HG02798 (cell line): Measurements from ENCODE around the gene ERG28.
A peak's percentile ranks its signal among the peaks of the same experiment; 100 is the strongest.
"Not testable (repeated sequence)": the region's sequence is repeated elsewhere in the genome, so short reads cannot be mapped to it uniquely, and the experiment has no call there.

Source experiments
- ATAC-seq: cut with Tn5 transposase; IDR thresholded peaks from one replicate; pipeline ENCODE4 v1.9.1; 2021; ENCODE audit warnings: mild to moderate bottlenecking; ENCODE audit not compliant: unreplicated experiment, poor library complexity

The ERG28 gene

GRCh38 chr14:75660630-75661498, at the start of gene ERG28, which contains the start of gene TTLL5:
Gene ERG28, minus strand, starts transcription at chr14:75660876. Its CDS starts 3,374 bp downstream, at chr14:75657502.
Gene TTLL5, plus strand, starts transcription at chr14:75661246. Its CDS starts 1,904 bp downstream, at chr14:75663150.
- ATAC-seq = peak; percentile 98

GRCh38 chr14:75709207-75709812, 48.6 kb upstream of the ERG28 start:
- ATAC-seq = no peak

- no peak for ATAC-seq
These were observed 44.3 kb upstream of the ERG28 start for GRCh38 chr14:75705014-75705413.

GRCh38 chr14:75703467-75703866, 42.8 kb upstream of the ERG28 start:
- no peak for ATAC-seq

GRCh38 chr14:75702616-75703261, 42.1 kb upstream of the ERG28 start:
- ATAC-seq = no peak

GRCh38 chr14:75702122-75702521, 41.4 kb upstream of the ERG28 start:
- ATAC-seq = no peak

- ATAC-seq = no peak
These were observed 39.6 kb upstream of the ERG28 start for GRCh38 chr14:75700295-75700694.

GRCh38 chr14:75699331-75699730, 38.7 kb upstream of the ERG28 start:
- ATAC-seq = no peak

- ATAC-seq = no peak
These were observed 37.2 kb upstream of the ERG28 start for GRCh38 chr14:75697918-75698317.

- no peak for ATAC-seq
These were observed 36.7 kb upstream of the ERG28 start for GRCh38 chr14:75697386-75697785.

GRCh38 chr14:75695025-75695424, 34.3 kb upstream of the ERG28 start:
- ATAC-seq = not testable (repeated sequence)

GRCh38 chr14:75690010-75690409, 29.3 kb upstream of the ERG28 start:
- ATAC-seq = no peak

GRCh38 chr14:75689012-75689411, 28.3 kb upstream of the ERG28 start:
- no peak for ATAC-seq

GRCh38 chr14:75685910-75686309, 25.2 kb upstream of the ERG28 start:
- ATAC-seq = no peak

- no peak for ATAC-seq
These were observed 14.7 kb upstream of the ERG28 start for GRCh38 chr14:75675265-75675960.

GRCh38 chr14:75673345-75674035, 12.8 kb upstream of the ERG28 start:
- ATAC-seq = no peak

- ATAC-seq = no peak
These were observed 12.0 kb upstream of the ERG28 start for GRCh38 chr14:75672605-75673192.

- ATAC-seq = no peak
These were observed 6.6 kb upstream of the ERG28 start for GRCh38 chr14:75667099-75667765.

- ATAC-seq = no peak
These were observed 2.3 kb upstream of the ERG28 start for GRCh38 chr14:75662966-75663365.
